IPS-NIHi11 (cell line): ENCODE measurements around the gene FSTL1.

Source experiments
- DNase-seq: peaks from one replicate; pipeline ENCODE4 v3.0.0; 2012; ENCODE audit warnings: mixed read lengths, low spot score

Gene FSTL1

DNA sequence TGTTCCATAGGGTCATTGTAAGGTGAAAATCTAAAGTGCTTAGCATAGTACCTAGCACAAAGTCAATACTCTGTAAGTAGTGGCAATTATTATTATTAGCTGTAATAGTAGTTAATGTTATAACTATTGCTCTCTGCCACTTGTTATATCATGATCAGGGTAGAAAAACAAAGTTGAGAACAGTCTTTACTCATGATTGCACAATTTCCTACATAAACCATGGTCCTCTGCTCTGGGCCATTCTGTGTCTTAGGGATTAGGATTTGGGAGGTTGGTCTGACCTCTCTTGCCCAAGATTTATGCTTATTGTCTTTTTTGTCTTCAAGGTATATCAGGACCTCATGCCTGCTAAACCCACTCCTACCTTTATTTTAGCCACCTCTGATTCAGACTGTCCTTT is 97.3 kb downstream of the FSTL1 start:
- DNase-seq = no peak

- no peak for DNase-seq
These were observed 98.8 kb downstream of the FSTL1 start for GRCh38 chr3:120352017-120352416.

DNA sequence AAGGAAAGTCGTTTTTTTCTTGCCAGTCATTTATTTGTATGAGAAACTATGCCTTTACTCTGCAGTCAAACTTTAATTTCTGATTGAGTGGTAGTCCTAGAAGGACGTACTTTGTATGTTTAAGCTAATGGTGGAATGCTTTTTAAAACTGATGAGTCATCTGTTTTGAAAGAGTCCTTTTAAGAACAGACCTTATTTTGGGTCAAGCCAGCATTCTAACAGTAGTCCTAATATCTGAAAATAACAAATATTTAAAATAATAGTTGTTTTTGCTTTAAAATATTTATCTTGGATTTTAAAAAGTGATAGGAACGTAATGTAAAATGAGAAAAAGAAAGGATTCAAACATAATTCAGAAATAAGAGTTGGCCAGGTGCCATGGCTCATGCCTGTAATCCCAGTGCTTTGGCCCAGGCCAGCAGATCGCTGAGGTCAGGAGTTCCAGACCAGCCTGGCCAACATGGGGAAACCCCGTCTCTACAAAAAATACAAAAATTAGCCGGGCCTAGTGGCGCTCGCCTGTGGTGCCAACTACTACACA is 100.3 kb downstream of the FSTL1 start:
- peak; percentile 10 for DNase-seq

DNA sequence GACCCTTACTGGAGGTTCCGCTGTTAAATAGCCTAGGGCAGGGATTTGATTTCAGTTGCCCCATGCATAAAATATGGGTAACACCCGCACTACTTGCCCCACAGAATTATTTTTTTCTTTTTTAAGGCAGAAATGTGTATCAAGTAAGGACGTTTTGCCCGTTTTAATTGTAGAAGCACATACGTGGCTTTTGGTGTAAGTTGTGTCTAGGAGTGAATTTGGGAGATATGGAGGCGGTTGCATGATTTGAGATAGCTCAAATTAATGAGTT is 101.0 kb downstream of the FSTL1 start:
- no peak for DNase-seq

DNA sequence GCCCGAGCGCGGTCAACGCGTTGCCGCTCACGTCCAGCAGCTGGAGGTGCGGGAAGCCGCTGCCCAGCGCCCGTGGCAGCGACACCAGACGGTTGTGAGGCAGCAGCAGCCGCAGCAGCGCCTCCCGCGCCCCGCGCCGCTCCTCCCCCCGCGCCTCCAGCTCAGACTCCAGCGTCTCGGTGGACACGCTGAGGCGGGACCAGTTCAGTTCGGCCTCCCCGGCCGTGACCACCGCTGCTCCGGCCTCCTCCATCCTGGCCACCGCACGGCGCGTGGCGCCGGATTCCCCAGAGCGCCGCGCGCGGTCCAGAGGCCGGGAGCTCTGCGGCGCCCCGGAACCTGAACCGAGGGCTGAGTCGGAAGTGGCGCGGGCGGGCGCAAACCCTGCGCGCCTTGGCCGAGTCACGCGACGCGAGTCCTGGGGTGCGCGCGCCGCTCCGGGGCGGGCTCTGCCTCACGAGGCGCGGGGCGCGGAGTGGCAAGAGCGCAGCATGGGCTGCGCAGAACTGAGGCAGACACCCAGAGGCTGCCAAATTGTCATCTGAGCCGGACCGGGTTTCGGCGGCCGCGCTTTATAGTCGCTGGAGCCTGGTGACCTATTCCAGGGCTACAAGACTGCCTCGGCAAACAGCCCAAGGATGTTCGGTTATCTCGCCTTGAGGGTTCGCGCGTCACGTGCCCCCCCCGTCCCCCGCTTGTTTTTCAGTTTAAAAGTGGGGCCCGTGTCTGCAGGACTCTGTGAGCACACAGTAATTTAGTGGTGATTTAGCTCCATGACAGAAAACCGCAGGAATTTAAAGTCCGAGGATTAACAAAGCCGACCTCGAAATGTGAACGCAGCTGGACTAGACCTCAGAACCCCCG is 101.6 kb downstream of the FSTL1 start, which contains the start of gene LRRC58:
Gene LRRC58 (minus strand): TSS at position 364 of the 864 bp plus-strand sequence. CDS start 111 bp downstream, at position 253.
- peak; percentile 85 for DNase-seq

DNA sequence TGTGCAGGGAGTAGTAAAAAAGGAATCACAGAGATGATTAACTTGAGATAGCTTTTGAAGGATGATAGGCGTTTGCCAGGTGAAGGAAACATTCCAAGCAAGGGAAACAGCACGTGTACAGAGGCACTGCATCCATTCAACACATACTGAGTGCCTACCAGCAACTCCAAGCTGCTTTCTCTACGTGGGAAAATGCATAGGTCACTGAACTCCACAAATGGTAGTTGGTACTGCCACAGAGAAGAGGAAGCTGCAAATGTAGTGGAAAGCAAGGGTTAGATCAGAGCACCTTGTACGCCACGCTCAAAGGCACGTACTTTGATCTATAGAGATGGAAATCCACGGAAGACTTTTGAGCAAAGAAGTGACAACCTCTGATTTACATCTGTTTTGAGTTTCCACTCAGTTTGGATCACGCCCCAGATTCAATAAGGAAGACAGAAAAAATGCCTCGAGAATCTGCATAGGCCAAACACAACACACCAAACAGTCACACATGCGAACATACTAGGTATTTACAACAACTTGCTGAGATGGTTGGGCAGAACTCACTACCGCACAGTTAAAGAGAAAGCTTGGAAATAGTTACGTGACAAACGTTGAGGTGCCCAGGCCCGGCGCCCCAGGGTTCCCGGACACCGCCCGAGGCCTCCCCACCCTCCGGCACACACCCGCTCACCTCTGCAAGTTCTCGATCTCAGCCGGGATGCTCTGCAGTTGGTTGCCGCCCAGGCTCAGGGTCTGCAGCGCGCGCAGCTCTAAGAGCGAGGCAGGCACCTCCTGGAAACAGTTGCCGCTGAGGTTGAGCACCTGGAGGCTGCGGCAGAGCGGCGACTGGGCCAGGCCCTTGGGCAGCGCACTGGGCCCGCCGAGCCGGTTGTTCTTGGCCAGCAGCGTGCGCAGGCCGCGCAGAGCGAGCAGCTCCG is 102.5 kb downstream of the FSTL1 start:
- no peak for DNase-seq

DNA sequence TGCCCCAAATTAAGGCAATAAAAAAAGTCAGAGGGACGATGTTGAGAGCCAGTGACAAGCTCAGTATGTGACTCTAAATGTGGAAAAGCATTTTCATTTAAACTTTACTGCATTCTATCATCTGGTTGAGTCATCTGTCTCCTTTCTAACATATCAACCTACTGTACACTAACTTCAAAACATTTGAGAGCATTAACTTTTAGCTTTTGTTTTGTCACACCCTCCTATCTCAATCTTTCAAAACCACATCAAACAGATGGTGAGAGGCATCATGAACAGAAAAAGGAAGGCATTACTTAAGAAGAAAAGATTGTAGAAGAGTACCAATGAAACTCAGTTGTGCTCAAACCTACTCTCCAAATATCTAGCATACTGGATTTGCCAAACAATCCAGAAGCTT is 106.4 kb downstream of the FSTL1 start:
- no peak for DNase-seq
